ENCODE measurements around the gene SUPT5H.

The SUPT5H gene

GRCh38 chr19:39489756-39490155, 44.4 kb downstream of the SUPT5H start:
- CTCF ChIA-PET, result interaction anchor here (1.3 kb wide), 2 partner anchors 8 to 13 kb away, joined by 4 to 9 read pairs; partner anchors contain the start of gene DLL3
- DNase-seq (ENCODE audit: extremely low spot score), result no peak
- TF ChIP-seq, protein P1, sequence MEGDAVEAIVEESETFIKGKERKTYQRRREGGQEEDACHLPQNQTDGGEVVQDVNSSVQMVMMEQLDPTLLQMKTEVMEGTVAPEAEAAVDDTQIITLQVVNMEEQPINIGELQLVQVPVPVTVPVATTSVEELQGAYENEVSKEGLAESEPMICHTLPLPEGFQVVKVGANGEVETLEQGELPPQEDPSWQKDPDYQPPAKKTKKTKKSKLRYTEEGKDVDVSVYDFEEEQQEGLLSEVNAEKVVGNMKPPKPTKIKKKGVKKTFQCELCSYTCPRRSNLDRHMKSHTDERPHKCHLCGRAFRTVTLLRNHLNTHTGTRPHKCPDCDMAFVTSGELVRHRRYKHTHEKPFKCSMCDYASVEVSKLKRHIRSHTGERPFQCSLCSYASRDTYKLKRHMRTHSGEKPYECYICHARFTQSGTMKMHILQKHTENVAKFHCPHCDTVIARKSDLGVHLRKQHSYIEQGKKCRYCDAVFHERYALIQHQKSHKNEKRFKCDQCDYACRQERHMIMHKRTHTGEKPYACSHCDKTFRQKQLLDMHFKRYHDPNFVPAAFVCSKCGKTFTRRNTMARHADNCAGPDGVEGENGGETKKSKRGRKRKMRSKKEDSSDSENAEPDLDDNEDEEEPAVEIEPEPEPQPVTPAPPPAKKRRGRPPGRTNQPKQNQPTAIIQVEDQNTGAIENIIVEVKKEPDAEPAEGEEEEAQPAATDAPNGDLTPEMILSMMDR (IDR thresholded peaks at IDR 0.05; ENCODE audit: control extremely low read depth, extremely low read depth, low read depth, missing control alignments), result no peak
- POLR2A ChIA-PET, result no interaction called here

DNA sequence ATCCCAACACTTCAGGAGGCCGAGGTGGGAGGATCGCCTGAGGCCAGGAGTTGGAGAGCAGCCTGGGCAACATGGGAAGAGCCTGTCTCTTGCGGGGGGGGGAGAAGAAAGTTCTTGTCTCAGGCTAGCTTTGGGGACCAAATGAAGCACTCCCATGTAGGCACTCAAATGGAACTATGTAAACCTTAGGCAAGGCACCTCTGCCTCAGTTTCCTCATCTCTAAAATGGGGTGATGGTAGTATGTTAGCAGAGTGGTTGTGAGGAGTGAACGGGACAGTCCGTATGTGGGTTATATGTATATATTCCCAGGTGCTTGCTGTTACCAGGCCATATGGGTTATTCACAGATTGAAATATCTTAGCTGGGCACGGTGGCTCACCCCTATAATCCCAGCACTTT, 46.8 kb downstream of the SUPT5H start:
- ChIA-PET CTCF (interaction anchor here (0.8 to 1.2 kb wide), 2 partner anchors 11 to 40 kb away, joined by 3 to 5 read pairs; partner anchors contain the start of gene EID2B), POLR2A (no interaction called here)
- no peak for DNase-seq (ENCODE audit: extremely low spot score)
- TF ChIP-seq, protein P1 (IDR thresholded peaks at IDR 0.05; ENCODE audit: control extremely low read depth, extremely low read depth, low read depth, missing control alignments), result no peak

- ChIA-PET CTCF (interaction anchor here (0.8 kb wide), 1 partner anchor 39 kb away, joined by 3 read pairs; the partner anchor contains the start of gene EID2B), POLR2A (no interaction called here)
- TF ChIP-seq, protein P1 (IDR thresholded peaks at IDR 0.05; ENCODE audit: control extremely low read depth, extremely low read depth, low read depth, missing control alignments), result no peak
- no peak for DNase-seq (ENCODE audit: extremely low spot score)
Measured at GRCh38 chr19:39492788-39493187, 47.4 kb downstream of the SUPT5H start.

DNA sequence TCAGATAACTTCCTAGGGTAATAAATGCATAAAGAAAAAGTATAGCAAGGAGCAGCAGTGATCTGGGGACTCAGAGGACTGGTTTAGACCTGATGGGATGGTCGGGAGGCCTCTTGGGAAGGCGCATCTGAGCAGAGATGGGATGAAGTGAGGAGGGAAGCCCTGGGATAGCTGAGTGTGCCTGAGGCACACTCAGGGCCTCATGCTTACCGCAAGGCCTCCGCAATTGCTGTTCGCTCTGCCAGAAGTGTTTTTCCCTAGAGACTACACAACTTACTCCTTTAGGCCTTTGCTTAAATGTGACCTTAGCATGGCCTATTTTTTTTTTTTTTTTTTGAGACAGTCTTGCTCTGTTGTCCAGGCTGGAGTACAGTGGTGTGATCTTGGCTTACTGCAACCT, 49.3 kb downstream of the SUPT5H start:
- CTCF ChIA-PET, result interaction anchor here (1.2 to 1.5 kb wide), 3 partner anchors 8 to 38 kb away, joined by 3 to 6 read pairs (median 6); no protein-coding TSS in a partner anchor
- TF ChIP-seq, protein P1 (IDR thresholded peaks at IDR 0.05; ENCODE audit: control extremely low read depth, extremely low read depth, low read depth, missing control alignments), result no peak
- POLR2A ChIA-PET, result no interaction called here
- DNase-seq (ENCODE audit: extremely low spot score), result no peak

- TF ChIP-seq, protein P1 (IDR thresholded peaks at IDR 0.05; ENCODE audit: control extremely low read depth, extremely low read depth, low read depth, missing control alignments), result no peak
- POLR2A ChIA-PET, result no interaction called here
- CTCF ChIA-PET, result interaction anchor here (0.8 to 1.4 kb wide), 2 partner anchors 22 to 33 kb away, joined by 3 read pairs; no protein-coding TSS in a partner anchor
- no peak for DNase-seq (ENCODE audit: extremely low spot score)
Measured at GRCh38 chr19:39496063-39496462, 50.7 kb downstream of the SUPT5H start.

DNA sequence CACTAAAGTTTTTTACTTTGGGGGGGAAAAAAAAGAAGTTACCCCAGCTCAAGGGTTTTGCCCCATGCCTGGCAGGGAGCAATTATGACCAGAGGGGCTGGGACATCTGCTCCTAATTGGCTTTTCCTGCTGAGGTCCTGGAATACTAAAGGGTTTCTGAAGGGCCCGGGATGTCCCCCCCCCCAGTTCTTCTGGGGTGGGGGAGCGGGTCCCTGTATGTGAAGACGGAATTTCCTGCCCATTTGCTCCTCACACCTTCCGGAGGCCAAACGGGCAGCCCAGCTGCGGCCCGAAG, 52.3 kb downstream of the SUPT5H start:
- TF ChIP-seq, protein P1 (IDR thresholded peaks at IDR 0.05; ENCODE audit: control extremely low read depth, extremely low read depth, low read depth, missing control alignments), result no peak
- DNase-seq (ENCODE audit: extremely low spot score), result no peak
- POLR2A ChIA-PET, result no interaction called here
- CTCF ChIA-PET, result interaction anchor here (0.6 to 1.7 kb wide), 6 partner anchors 8 to 111 kb away, joined by 3 to 6 read pairs (median 3); partner anchors contain the start of gene EID2B

Measured in GM10248 (cell line).